Activated CD8-positive, alpha-beta memory T cell treated with anti-CD3 and anti-CD28 coated beads for 24 hours (primary cell): ENCODE data around the gene C8A.

Experiments used
- DNase-seq: peaks from one replicate; pipeline ENCODE4 v3.0.0-alpha.2; 2020

The C8A gene

DNA sequence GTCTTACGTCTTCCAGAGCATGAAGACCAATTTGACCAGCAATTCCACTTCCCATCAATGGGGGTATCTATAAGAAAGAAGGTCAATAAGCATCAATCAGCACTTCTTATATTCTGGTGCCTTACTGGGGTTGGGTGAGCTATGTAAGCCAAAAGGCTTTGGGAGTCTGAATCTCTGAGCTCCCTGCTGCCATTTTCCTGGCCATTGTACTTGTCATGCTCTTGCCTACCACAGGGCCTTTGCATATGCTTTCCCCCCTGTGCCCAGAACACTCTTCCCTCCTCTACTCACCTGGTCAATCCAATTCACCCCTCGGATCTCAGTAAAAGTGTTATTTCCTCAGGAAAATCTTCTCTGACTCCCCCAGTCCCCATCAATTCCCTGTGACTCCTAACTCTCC lies 74.9 kb downstream of the C8A start:
- DNase-seq = no peak

DNA sequence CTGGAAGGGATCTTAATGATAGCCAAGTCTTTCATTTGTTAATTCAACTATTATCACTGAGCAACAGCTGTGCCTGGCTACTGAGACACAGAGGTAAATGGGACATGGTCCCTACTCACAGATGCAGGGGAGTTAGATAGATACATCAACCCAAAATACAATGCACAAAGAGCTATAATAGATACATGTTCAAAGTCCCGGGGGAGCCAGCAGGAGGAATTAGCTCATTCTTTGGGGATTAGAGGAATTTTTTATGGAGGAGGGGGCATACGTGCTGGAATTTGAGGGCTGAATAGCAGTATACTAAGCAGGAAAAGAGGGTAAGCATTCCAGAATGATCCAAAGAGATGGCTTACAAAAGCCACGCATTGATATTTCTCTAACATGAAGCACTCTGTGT lies 76.6 kb downstream of the C8A start:
- DNase-seq = no peak

DNA sequence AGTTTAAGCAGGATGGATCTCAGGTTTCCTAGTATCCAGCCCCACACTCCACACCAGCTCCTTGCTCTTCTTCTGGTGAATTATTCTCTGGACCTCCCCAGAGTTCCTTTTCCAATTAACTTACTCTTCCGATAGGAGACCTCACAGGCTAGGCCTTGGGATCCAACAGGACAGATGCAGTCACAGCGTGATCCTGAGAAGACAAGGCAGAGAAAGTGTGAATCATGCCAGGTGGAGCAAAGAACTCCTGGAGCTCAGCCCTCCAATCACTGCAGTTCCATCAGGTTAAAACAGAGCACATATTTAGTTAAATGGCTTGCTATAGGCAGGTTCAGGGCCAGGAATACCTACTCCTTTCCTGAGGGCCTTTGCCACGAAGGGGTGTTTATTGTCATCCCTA lies 77.1 kb downstream of the C8A start:
- no peak for DNase-seq

- DNase-seq = no peak
These were observed 78.6 kb downstream of the C8A start for GRCh38 chr1:56933161-56933560.

DNA sequence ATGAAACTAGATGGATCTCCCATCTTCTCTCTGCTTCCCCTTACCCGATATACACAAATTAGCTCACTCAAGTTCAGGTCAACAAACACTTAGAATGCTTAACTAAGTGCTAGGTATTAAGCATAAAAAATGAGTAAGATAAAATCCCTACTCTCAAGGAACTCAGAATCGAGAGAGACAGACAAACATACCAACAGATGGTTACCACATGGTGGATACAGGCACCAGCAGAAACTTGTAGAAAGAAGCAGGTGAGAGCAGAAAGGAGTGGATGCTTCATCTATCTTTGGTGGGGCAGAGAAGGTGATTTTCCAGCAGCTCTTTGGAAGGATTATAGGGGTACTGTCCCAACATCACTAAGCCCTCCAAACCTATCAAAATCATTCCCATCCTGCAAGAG lies 79.0 kb downstream of the C8A start:
- DNase-seq = no peak

DNA sequence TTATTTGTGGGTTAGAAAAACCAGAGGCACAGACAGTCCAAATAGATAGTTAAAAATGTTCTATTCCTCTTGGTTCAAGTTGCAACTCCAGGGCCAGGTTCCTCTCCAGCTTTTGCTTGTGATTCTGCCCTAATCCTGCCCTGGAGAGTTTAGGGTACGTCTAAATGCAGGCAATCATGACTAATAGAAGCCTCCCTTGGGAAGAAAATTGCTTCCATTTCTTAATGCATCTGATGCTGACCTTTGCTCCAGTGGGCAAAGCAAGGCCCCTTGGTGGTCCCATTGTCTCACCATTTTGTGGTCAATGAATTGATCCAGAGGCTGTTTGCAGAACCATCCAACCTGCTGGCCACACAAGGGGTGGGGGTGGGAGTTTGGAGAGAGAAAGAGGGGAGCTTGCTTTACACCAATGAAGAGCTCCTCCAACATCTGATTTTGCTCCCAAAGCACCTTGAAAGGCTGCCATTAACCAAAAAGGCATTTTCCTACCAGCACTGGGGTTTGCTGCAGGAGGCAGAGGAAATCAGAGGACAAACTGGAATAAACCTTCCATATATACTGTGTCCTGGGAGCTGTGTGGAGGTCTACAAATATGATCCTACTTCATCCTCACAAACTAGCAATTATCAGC lies 79.9 kb downstream of the C8A start:
- DNase-seq = no peak

DNA sequence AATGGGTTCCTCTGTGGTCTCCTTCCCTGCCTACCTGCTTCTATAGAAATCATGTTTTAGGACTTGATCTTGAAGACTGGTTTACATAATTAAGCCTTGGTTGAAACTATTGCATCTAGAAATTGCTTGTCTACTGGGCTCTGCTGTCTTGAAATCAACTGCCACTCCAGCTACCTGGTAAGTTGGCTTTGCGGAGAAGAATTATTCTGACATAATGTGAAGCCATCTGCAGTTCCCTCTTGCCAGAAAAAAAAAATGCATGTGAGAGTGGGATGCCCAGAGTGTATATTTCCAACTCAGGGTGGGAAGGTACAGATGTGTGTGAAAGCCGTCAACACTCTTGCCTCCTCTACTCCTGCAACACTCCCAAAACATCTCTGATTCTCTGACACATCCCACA lies 84.0 kb downstream of the C8A start:
- no peak for DNase-seq

DNA sequence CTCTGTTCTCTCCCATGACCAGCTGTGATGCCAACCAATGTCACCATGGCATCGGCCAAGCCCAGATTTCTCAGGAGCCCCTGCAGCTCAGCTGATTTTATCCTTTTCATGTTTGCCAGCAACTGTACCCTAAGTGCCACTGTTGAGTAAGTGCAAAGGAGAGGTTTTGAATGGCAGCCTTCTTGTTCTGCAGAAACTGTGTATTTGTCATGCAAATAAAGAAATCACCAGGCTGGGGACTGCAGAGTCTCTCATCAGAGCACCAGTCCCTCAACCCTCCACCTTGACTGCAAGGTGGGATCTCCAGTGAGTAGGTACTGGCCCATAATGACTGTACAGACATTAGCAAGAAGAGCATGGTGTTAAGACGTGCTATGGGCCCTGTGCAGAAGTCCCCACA lies 84.6 kb downstream of the C8A start:
- DNase-seq = no peak

DNA sequence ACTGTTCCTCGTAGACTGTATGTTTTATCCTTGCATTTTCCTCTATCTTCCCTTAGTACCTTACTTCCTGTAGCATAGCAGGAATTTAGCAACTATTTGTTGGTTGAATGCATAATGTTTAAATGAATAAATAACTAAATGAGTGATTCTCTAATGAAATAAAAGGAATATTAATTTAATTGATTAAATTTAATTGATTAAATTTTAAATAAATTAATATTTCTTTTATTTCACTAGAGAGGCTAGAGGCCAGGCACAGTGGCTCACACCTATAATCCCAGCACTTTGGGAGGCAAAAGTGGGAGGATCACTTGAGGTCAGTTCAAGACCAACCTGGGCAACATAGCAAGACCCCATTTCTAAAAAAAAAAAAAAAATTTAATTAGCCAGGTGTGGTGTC lies 85.4 kb downstream of the C8A start:
- DNase-seq = no peak

DNA sequence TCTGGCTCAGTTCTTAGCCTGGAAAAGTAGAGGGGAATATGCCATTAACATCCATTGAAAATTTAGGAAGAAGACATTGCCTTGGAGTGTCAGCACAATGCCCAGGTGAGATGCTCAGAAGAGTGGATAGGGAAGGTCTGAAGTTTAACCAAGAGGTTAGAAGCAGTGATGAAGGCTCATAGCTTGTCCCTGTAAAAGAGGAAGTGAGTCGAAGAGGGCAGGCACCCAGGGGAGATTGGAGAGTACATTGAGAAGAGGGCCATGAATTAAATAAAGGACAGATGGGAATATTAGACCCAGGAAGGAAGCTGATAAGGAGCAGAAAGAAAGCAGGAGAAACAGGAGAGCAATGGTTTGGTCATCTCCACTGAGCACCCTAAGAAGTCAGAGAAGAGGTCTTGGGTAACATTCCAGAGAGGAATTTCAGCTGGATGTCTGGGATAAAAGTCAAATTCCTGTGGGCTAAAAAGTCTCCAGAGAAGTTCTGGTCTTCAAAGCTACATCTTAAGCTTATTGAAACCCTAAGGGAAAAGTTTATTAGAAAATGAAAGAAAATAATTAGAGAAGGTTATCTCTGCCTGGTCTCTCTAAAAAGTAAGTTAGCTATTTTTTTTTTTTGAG lies 93.9 kb downstream of the C8A start:
- DNase-seq = no peak

- no peak for DNase-seq
These were observed 97.9 kb downstream of the C8A start for GRCh38 chr1:56952501-56952900.

- no peak for DNase-seq
These were observed 98.8 kb downstream of the C8A start for GRCh38 chr1:56953386-56953785.

DNA sequence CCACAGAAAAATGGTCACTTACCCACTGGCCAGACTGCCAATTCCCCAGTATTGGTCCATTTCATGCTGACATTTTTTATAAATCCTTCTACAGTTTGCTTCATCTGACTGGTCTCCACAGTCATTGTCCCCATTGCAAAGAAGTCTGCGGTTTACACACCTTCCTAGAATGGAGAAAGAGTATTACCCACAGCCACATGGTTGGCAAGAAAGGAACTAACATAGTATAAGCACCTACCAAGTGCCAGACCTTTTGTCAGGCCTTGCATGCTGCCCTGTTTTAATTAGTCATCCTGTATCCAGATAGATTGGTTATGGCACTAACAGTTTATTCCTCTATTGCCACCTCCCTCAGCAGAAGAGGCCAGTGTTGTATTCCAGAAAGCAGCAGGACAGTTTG lies 100.1 kb downstream of the C8A start:
- DNase-seq = no peak

- DNase-seq = no peak
These were observed 103.3 kb downstream of the C8A start for GRCh38 chr1:56957931-56958330.

- no peak for DNase-seq
These were observed 103.9 kb downstream of the C8A start for GRCh38 chr1:56958526-56958925.

GRCh38 chr1:56961426-56961825 lies 106.8 kb downstream of the C8A start:
- DNase-seq = no peak

- DNase-seq = no peak
These were observed 109.1 kb downstream of the C8A start for GRCh38 chr1:56963667-56964066.

GRCh38 chr1:56964349-56965017 lies 109.9 kb downstream of the C8A start:
- DNase-seq = no peak

- no peak for DNase-seq
These were observed 110.6 kb downstream of the C8A start for GRCh38 chr1:56965191-56965590.

- no peak for DNase-seq
These were observed 111.5 kb downstream of the C8A start, which contains the start of gene C8B for GRCh38 chr1:56965916-56966697. TSS of gene C8B (minus strand) at chr1:56966015. CDS start at chr1:56965948, 67 bp downstream.

- DNase-seq = no peak
These were observed 112.1 kb downstream of the C8A start for GRCh38 chr1:56966698-56966999.

DNA sequence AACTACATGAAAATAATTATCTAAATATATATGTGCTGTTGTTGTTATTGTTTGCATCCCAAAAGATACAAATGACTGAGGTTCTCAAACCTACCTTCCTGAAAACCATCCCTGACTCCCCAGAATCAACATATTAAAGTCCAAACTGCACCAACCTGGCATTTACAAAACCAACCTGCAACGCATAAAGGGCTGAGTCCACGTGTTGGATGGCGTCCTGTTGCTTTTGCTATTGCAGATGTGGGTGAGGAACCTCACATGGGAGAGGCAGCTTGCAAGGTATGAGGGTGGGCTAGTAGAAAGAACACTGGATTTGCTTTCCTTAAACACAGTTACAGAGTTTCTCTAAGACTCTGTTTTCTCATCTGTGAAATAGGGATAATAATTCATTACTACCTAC lies 112.8 kb downstream of the C8A start:
- DNase-seq = no peak
